SIG-M5 treated with dmso at 0.1 percent for 504 hours (cell line): ENCODE data around the gene MCM3AP.

Experiments used
- DNase-seq: peaks from one replicate; lab custom pipeline; 2025; ENCODE audit not compliant: unreplicated experiment; lab: John Stamatoyannopoulos, UW

The MCM3AP gene

DNA sequence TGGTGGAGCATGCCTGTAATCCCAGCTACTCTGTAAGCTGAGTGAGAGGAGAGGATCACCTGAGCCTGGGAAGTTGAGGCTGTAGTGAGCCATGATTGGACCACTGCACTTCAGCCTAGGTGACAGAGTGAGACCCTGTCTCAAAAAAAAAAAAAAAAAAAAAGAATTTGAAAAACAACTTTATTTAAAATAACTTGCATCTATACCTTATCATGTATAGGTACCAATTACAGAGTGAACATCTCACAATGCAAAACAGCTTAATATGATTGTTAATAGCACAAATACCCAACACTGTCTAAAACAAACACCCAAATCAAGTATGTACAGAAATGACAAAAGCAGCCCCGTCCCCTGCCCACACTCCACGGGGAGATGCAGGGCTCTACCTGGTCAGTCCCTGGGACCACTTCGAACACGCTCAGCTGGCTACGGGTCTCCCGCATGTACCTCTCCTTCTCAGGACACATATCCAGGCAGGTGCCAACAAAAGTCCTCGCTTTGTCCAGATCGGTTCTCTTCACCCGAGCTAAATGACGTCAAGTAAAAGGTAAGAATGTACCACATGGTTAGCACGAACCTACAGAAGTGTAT lies 10.5 kb downstream of the MCM3AP start:
- no peak for DNase-seq

DNA sequence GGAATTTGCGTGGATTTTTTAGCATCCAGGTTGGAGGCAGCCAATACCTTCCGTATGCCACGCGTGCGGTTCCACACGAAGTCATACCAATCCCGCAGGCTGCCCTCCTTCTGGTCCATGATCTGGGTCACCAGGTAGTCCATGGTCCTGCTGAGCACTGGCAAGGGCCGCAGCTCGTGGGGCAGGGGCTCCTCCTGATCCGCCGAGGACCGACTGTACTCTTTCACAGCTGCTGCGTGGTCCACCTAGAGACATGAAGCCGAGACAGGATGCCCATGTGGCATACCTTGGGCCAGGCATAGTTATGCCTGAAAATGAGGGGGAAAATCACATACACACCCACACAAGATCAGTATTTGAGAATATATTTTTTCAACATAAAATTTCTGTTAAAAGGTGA lies 12.1 kb downstream of the MCM3AP start:
- no peak for DNase-seq

DNA sequence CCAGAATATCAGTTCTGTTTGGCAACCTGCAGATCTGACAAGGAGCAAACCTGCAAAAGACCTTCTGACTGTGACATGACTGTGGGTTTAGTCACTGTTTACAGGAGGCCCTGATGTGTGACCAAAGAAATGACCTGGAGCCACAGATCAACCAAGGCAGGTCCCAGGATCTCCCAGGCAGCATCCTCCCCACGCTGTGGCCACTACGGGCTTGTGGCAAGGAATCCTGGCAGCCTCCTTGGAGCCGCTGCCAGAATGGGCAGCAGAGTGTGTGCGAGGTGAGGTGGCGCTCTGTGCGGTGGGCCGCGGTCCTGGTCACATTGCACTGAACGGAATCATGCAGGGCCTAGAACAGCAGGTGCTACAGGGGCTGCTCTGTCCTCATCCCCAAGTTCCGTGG lies 15.9 kb downstream of the MCM3AP start:
- DNase-seq: no peak

DNA sequence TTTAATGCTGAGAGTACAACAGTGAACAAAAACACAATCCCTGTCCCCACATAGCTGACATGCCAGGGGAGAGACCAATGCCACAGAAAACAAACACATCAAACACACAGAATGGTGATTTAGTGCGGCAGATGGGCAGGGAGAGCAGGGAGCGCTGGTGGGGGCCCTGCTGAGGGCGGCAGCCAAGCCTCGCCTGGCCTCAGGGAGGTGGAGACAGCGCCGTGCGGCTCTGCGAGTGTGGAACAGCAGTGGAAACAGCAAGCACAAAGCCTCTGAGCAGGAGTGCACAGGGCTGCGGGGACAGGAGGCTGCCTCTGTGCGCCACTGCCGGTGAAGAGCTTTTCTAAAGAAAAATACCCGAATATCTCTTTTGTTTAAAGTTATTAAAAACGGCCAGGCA lies 17.0 kb downstream of the MCM3AP start:
- no peak for DNase-seq

DNA sequence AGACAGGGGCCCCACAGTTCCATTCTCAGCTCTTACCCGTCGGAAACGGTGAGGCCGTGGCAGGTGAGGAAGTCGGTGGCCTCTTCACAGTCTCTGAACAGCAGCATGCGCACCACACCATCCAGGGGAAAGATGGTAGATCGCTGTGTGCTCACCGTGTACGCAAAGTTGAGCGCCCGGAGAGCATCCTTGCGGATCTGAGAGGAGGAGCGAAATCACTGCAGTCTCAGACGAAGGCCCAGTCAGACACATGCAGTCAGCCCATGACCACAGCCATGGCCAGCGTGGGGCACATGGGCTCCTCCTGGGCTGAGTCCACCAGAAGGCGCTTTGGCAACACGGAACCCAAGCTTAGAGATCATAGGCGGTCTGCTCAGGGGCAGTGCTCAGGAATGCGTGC lies 18.5 kb downstream of the MCM3AP start:
- no peak for DNase-seq

DNA sequence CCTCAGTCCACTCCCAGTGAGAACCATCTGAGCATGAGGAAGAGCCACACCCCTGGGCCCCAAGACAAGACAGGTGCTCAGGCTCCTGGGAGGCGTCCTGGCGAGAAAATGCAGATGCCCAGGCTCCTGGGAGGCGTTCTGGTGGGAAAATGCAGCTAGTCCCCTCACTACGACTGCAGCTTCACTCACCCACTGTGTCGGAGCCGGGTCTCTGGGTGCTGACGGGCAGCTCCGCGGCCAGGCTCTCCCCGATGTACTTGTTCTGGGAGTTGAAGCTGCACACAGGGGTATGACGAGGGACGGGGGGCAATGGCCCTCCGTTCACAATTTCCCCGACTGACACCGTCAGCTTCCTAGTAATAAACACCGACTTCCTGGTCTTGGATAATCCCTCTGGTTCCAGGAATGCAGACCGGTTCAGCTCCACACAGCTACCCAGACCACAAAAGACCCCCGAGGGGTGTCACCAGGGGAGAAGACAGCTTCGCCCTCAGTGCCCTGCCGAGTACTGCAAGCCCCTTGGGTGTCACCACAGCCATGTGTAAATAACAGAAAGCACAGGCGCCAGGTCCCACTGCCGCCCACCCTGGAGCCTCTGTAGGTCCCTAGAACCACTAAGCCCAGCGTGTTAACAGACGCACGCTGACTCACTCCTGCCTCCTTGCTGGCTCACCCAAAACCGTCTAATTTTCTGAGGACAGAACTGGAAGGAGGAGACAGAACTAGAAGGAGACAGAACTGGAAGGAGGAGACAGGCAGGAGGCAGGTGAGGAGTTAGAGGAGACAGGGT lies 19.5 kb downstream of the MCM3AP start:
- no peak for DNase-seq

DNA sequence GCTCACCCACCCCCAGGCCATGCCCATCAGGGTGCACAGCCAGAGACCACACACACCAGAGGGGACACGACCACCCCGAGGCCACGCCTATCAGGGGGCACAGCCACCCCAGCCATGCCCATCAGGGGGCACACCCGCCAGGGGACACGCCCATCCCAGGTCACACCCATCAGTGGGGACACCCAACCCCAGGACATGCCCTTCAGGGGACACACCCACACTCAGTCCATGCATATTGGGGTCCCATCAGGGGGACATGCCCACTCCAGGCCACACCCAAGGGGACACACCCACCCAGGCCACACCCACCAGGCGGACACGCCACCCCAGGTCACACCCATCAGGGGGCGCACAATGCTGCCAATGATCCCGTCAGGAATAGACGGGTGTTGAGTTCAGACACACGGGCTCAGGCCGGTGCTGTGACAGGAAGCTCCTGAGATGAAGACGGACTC lies 20.7 kb downstream of the MCM3AP start:
- DNase-seq: no peak

DNA sequence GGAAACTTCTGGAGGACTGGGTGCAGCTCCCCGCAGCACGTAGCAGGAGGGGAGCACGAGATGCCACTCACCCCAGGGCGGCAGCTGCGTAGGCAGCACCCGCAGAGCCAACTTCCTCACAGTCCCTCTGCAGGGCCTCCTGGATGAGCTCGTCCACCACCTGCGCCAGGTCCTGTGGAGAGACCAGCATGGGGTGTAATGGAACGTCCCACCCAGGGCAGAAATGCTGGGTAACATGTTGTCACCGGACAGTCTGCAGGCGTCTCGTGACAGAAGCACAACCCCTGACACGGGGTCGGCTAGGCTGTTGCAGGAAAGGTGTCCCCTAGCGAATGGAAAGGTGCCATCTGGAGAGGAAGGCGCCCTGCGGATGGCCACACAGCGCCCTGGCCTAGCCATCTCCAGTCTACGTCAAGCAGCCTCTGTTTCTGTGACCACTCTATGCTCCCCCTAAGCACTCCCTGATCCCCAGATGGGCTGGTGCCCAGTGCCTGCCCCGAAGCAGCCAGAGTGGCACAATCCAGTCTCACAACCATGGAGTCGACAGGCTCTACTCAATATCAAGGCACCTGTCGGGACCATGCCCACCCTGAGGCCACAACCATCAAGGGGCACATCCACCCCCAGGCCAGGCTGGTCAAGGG lies 21.2 kb downstream of the MCM3AP start:
- no peak for DNase-seq

DNA sequence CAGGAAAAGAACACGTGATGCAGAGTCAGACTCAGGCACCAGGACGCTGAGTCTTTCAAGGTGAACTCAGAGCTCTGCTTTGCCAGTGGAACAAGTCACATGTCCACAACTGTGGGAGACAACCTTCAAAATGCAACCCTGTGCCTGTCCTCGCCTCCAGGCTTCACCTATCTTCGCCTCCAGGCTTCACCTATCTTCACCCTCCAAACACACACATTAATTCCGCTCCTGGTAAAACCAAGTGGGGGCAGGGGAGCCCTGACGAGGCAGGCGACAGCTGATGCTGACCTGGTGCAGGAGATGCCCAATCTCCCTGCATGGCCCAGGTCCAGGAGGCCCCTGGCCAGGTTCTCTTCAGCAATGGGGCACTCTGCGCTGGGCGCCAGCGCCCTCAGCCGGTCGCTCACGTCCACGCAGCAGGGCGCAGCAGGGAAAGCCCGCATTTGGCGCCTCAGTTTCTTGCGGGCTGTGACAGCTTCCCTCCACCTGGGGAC lies 28.9 kb downstream of the MCM3AP start:
- no peak for DNase-seq

DNA sequence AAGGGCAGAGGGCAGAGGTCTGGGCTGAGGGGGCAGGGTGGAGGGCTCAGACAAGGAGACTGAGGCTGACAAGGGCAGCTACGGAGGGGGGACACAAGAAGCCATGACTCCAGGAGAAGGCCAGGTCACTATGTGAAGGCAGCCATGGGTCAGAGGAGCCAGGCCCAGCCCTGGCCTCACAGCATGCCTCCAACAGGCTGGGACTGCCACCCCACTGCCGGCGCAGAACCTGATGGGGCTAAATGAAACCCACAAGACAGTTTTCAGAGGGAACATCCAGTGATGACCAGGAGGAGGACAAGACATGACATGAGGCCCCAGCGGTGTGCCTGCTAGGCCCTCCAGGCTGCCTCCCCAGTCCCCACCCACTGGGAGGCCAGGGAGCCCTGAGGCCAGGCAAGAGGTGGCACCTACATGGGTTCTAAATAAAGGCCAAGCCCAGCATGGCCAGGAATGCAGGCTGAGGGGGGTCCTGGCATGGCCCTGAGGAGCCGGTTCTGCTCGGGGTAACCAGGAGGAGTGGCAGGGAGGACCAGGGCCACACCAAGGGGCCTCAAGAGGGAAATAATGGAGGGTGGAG lies 29.6 kb downstream of the MCM3AP start:
- DNase-seq: no peak

DNA sequence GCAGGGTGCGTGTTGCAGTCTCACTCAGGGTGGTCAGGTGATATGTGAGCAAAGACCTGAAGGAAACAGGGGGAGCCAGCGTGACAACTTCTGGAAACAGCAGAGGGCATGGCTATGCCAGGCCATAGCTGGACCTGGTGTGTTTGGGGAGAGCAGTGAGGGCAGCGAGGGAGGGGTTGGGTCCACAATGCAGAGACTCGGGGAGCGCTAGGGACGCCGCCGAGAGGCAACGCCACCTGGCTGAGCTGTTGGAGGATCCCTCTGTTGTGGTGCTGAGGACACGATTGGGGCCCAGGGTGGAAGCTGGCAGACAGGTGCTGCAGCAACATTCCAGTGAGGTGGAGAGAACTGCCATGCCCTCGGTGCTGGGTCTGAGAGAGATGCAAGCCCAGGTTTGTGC lies 30.2 kb downstream of the MCM3AP start:
- no peak for DNase-seq

DNA sequence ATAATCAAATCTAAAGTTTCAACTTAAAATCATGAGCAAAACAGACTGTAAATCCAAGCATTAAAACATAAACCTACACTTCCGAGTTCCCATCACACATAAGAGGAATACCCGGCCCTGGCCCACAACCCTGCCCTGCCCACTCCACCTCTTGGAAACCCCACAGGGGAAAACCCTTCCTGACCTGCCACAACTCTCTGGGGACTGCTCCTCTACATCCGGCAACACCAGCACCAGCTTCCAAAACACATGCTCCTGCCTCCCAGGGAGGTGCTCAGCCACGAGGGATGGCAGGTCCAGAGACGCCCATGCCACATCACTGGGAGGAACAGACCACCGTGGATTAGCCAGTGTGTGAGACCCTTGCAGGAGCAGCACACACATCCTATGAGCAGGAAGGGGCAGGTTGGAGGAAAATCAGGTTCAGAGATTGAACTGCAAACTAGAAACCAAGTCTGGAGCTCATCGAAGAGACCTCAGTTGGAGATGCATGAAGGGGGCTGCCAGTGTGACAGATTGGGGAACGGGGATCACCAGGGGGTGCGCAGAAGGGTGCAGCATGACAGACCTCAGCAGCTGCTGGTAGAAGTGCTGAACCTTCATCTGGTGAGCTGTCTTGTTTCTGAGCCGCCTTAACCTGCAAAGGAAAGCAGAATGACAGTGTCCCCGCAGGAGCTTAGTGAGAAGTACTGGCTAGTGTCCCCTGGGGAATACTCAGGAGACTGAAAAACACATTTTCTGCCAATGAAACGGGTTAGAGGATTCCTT lies 31.0 kb downstream of the MCM3AP start:
- DNase-seq: no peak

DNA sequence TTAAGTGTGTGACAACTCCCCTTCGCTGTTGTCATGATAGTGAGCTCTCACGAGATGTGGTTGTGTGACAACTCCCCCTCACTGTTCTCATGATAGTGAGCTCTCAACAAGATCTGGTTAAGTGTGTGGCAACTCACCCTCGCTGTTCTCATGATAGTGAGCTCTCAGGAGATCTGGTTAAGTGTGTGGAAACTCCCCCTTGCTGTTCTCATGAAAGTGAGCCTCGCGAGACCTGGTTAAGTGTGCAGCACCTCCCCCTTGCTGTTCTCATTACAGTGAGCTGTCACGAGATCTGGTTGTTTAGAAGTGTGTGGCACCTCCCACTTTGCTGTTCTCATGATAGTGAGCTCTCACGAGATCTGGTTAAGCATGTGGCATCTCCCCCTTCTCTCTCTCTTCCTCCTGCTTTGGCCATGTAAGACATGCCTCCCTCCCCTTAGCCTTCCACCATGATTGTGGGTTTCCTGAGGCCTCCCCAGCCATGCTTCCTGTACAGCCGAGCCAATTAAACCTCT lies 31.7 kb downstream of the MCM3AP start:
- no peak for DNase-seq

DNA sequence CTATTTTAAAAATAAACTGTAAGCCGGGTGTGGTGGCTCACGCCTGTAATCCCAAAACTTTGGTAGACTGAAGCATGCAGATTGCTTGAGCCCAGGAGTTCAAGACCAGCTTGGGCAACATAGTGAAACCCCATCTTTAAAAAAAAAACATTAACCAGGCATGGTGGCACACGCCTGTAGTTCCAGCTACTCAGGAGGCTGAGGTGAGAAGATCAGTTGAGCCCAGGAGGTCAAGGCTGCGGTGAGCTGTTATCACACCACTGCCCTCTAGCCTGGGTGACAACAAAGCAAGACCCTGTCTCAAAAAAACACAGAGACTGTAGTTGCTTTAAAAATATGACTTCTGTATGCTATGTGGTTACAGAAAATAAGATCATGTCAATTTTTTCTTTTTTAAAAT lies 32.6 kb downstream of the MCM3AP start:
- no peak for DNase-seq

DNA sequence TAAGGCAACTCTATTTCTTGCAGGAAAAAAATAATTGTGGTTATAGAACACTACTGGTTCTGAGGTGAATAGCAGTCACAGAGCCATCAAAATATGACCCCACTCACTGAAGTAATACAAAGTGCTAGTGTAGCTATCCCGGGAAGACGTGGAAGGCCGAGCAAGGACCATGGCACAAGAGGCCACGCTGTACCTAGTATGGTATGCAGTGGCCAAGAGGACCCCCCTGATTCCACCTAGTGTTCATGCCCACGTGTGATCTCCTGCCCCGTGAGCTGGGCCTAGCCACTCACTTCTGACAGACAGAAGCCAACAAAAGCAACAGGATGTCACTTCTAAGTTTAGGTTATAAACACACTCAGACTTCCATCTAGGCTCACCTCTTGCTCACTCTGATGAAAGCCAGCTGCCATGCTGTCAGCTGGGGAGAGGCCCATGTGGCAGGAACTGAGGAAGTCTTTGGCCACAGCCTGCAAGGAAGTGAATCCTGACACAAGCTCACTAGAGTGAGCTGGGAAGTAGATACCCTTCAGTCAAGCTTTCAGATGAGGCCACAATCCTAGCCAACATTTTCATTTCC lies 35.2 kb downstream of the MCM3AP start:
- DNase-seq: peak; percentile 52

DNA sequence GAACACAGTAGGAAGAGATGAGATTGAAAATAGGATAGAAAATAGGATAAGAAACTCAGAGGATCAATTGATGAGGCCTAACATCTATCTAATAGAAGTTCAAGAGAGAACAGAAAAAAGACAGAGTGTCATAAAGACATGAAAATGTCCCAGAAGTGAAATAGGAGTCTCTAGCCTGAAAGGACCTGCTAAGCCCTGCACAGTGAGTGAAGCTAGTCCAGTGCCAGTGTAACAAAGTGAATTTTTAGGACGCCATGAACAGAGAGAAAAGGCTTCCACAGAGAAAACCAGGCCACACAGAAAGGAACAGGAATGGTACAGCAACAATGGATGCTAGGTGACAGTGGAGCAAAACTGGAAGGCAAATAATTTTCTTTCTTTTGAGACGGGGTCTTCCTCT lies 36.6 kb downstream of the MCM3AP start:
- DNase-seq: no peak

DNA sequence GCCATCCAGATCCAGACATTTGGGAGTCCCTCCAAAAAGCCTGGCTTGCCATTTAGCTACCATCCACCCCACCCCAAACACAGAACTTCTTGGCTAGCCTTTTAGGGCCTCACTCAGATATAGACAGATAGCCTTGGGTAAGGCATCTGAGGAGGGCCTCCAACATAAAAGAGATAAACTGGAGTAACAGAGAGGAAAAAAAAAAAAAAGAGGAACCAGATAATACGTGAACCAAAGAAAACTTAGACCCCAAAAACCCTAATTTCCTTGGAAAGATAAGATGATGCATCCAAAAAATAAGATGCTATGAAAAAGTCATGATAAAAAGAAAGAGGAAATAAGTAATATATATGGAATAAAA lies 37.0 kb downstream of the MCM3AP start:
- DNase-seq: no peak

DNA sequence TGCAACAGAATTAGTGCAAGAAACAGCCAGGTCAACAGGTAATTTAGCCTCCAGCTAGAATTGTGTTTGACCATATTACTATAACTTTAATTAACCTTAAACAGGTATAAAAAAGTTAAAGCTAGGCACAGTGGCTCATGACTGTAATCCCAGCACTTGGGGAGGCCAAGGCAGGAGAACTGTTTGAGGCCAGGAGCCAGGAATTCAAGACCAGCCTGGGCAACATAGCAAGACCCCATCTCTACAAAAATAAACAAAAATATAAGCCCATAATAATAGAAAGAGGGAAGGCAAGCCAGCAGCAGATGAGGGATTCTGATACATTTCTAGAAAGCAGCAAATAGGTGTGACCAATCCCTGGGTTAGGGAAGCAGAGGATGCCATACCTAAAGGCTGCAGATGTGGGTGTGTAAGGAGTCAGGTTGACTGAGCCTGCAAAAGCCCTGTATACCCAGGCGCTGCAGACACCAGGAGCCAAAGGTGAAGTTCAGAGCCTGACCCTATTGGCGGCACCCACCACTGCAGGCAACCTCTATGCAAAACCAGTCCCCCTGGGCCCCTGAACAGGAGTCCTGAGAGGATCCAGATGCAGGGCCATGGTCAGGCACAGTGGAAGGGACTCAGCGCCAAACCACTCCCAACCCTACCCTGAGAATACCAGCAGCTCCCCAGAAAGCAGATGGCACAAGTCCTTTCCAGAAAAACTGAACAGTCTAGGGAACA lies 37.6 kb downstream of the MCM3AP start:
- no peak for DNase-seq

DNA sequence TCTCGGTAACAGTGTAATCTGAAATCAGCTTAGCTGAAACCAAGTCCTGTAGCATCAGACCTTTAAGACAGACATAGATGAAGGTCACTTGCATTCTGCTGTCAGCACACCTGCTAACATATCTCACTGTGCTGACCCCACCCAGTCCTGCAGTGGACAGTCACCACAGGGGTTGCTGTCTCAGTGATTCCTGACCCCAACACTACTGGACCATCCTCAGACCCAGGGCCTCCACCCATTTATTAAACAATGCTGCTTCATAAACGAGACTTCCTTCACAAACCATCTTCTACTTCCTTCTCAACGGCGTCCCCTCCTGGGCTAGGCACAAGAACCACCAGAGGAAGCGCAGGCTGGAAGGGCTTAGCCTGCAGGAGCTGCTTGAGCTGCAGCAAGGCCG lies 39.1 kb downstream of the MCM3AP start:
- DNase-seq: no peak
